ENCODE measurements around the gene PDS5B. TPM values are rescaled to one million over a fixed set of nuclear protein-coding genes. Genes with fewer than 3 reads are reported as not detected.
"Not testable (repeated sequence)": the region's sequence is repeated elsewhere in the genome, so short reads cannot be mapped to it uniquely, and the experiment has no call there.

Gene PDS5B
- total RNA-seq, 2 experiments from 2014 or later = 39.8 to 40.6 TPM

DNA sequence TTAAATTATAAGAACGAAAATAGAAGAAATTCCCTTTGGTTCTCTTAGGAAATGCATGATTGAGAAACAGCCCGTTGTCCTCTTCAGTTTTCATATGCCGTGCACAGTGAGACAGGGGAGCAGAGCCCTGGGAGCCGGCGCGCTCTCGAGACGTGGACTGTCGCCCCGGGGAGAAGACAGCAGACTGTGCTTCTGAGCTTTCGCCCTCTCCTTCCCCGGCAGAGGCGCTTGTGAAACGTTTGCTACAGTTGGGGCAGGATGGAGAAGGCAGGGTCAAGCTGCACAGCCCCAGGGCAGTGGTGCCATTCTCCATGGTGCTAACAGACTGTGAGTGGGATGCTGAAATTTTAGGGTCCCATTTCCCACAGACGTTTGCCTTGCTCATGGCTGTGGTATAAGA is 237.8 kb downstream of the PDS5B start:
- H3K4me3 Mint-ChIP-seq = no peak overlapping the region

DNA sequence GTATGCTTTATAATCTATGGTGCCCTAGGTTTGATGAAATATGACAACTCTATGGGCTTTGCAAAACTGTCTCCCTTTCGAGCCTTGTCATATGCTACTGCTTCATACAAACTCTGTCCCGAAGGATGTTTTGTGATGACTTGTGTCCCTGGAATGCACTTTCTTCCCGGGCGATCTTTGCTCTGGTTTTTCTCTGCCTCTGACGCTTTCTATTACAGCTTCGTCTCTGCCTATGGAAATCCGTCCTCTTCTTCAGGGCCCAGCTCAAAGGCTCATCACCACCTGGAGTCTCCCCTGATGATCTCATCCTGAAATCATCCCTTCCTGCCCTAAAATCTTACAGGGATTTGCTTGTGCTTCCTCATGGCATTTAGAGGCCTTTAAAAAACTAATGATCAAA is 238.4 kb downstream of the PDS5B start:
- no peaks in the 10 kb centered on the region for H3K36me3 Mint-ChIP-seq (ENCODE audit: low read depth)
- ChIA-PET POLR2A (no interaction called here), CTCF (no interaction called here)
- DNase-seq (no peak), ATAC-seq (ENCODE audit: poor library complexity) (no peak)
- Histone ChIP-seq H3K4me3 (ENCODE audit: low read length) (no peak overlapping the region), H3K4me1 (ENCODE audit: insufficient read depth, low read length) (no peaks in the 10 kb centered on the region), H3K27ac (ENCODE audit: low read depth in 1 of 2, low read length in 2 of 2) (no peak overlapping the region), H3K36me3 (ENCODE audit: insufficient read depth, low read length) (no peaks in the 10 kb centered on the region), H3K27me3 (ENCODE audit: control insufficient read depth in 1 of 2, insufficient read depth in 2 of 2, low read length in 2 of 2) (no peaks in the 10 kb centered on the region), H3K9me3 (ENCODE audit: control insufficient read depth in 1 of 2, insufficient read depth in 1 of 2, low read length in 2 of 2) (no peaks in the 10 kb centered on the region)
- H3K27ac Mint-ChIP-seq = no peak overlapping the region
- TF ChIP-seq, protein P1, sequence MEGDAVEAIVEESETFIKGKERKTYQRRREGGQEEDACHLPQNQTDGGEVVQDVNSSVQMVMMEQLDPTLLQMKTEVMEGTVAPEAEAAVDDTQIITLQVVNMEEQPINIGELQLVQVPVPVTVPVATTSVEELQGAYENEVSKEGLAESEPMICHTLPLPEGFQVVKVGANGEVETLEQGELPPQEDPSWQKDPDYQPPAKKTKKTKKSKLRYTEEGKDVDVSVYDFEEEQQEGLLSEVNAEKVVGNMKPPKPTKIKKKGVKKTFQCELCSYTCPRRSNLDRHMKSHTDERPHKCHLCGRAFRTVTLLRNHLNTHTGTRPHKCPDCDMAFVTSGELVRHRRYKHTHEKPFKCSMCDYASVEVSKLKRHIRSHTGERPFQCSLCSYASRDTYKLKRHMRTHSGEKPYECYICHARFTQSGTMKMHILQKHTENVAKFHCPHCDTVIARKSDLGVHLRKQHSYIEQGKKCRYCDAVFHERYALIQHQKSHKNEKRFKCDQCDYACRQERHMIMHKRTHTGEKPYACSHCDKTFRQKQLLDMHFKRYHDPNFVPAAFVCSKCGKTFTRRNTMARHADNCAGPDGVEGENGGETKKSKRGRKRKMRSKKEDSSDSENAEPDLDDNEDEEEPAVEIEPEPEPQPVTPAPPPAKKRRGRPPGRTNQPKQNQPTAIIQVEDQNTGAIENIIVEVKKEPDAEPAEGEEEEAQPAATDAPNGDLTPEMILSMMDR (IDR thresholded peaks at IDR 0.05) = no peak
- no peak overlapping the region for H3K4me3 Mint-ChIP-seq
- intact Hi-C loops (cut with DNase I, micrococcal nuclease) = no loop called here
- no peaks in the 10 kb centered on the region for H3K27me3 Mint-ChIP-seq
- no peaks in the 10 kb centered on the region for H3K4me1 Mint-ChIP-seq (ENCODE audit: low read depth)
- H3K9me3 Mint-ChIP-seq = no peaks in the 10 kb centered on the region

More for the DNA sequence above, 237.8 kb downstream of the PDS5B start:
- Histone ChIP-seq H3K4me1 (ENCODE audit: insufficient read depth, low read length) (no peaks in the 10 kb centered on the region), H3K36me3 (ENCODE audit: insufficient read depth, low read length) (no peaks in the 10 kb centered on the region), H3K9me3 (ENCODE audit: control insufficient read depth in 1 of 2, insufficient read depth in 1 of 2, low read length in 2 of 2) (no peaks in the 10 kb centered on the region), H3K4me3 (ENCODE audit: low read length) (no peak overlapping the region), H3K27me3 (ENCODE audit: control insufficient read depth in 1 of 2, insufficient read depth in 2 of 2, low read length in 2 of 2) (no peaks in the 10 kb centered on the region), H3K27ac (ENCODE audit: low read depth in 1 of 2, low read length in 2 of 2) (no peak overlapping the region)
- ATAC-seq (ENCODE audit: poor library complexity) (no peak), DNase-seq (no peak)
- CTCF ChIA-PET = no interaction called here
- Mint-ChIP-seq H3K27me3 (no peaks in the 10 kb centered on the region), H3K27ac (no peak overlapping the region), H3K9me3 (no peaks in the 10 kb centered on the region), H3K4me1 (ENCODE audit: low read depth) (no peaks in the 10 kb centered on the region), H3K36me3 (ENCODE audit: low read depth) (no peaks in the 10 kb centered on the region)
- POLR2A ChIA-PET = no interaction called here
- TF ChIP-seq, protein P1 (IDR thresholded peaks at IDR 0.05) = no peak
- intact Hi-C loops (cut with DNase I, micrococcal nuclease) = no loop called here

DNA sequence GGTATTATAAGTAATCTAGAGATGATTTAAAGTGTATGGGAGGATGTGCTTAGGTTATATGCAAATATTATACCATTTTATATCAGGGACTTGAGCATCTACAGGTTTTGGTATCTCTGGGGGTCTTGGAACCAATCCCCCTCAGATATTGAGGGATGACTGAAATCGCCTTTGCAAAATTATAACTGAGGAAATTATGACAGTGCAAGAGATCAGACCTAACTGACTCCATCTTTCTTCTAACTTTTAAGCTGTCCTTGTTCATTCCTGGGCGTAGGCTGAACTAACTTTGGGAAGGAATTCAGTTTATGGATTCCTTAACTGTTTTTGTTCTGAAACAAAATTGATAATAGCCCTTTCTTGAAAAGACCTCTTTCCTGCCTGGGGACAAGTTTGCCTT is 239.2 kb downstream of the PDS5B start:
- Histone ChIP-seq H3K27ac (ENCODE audit: low read depth in 1 of 2, low read length in 2 of 2) (no peak overlapping the region), H3K36me3 (ENCODE audit: insufficient read depth, low read length) (no peaks in the 10 kb centered on the region), H3K4me1 (ENCODE audit: insufficient read depth, low read length) (no peaks in the 10 kb centered on the region), H3K9me3 (ENCODE audit: control insufficient read depth in 1 of 2, insufficient read depth in 1 of 2, low read length in 2 of 2) (no peaks in the 10 kb centered on the region), H3K27me3 (ENCODE audit: control insufficient read depth in 1 of 2, insufficient read depth in 2 of 2, low read length in 2 of 2) (no peaks in the 10 kb centered on the region), H3K4me3 (ENCODE audit: low read length) (no peak overlapping the region)
- H3K4me1 Mint-ChIP-seq (ENCODE audit: low read depth) = no peaks in the 10 kb centered on the region
- intact Hi-C loops (cut with DNase I, micrococcal nuclease) = no loop called here
- CTCF ChIA-PET = no interaction called here
- no peaks in the 10 kb centered on the region for H3K36me3 Mint-ChIP-seq (ENCODE audit: low read depth)
- POLR2A ChIA-PET = no interaction called here
- TF ChIP-seq, protein P1 (IDR thresholded peaks at IDR 0.05) = no peak
- H3K27me3 Mint-ChIP-seq = no peaks in the 10 kb centered on the region
- no peaks in the 10 kb centered on the region for H3K9me3 Mint-ChIP-seq
- no peak for ATAC-seq (ENCODE audit: poor library complexity)
- no peak overlapping the region for H3K4me3 Mint-ChIP-seq
- no peak for DNase-seq
- H3K27ac Mint-ChIP-seq = no peak overlapping the region

DNA sequence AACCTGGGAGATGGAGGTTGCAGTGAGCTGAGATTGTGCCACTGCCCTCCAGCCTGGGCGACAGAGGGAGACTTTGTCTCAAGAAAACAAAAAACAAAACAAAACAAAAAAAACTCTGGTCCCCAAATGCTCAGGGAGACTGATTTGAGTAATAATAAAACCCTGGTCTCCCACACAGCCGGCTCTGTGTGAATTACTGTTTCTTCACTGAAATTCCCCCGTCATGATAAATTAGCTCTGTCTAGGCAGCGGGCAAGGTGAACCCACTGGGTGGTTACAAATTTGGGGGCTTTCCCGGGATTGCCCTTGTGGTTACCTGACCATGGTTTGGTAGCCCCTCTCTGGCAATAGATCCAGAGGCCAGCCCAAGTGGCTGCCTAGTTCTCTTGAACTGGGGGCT is 240.1 kb downstream of the PDS5B start:
- POLR2A ChIA-PET; H3K27me3 ChIP-seq (ENCODE audit: control insufficient read depth in 1 of 2, insufficient read depth in 2 of 2, low read length in 2 of 2); DNase-seq; H3K4me3 Mint-ChIP-seq; H3K36me3 ChIP-seq (ENCODE audit: insufficient read depth, low read length); H3K27ac Mint-ChIP-seq; H3K36me3 Mint-ChIP-seq (ENCODE audit: low read depth); CTCF ChIA-PET; intact Hi-C loops (cut with DNase I, micrococcal nuclease); H3K9me3 Mint-ChIP-seq; H3K27me3 Mint-ChIP-seq; H3K27ac ChIP-seq (ENCODE audit: low read depth in 1 of 2, low read length in 2 of 2); H3K4me1 ChIP-seq (ENCODE audit: insufficient read depth, low read length); H3K4me1 Mint-ChIP-seq (ENCODE audit: low read depth); ATAC-seq (ENCODE audit: poor library complexity); H3K9me3 ChIP-seq (ENCODE audit: control insufficient read depth in 1 of 2, insufficient read depth in 1 of 2, low read length in 2 of 2); H3K4me3 ChIP-seq (ENCODE audit: low read length): not testable (repeated sequence)

Other genes with a start within 250 kb of the PDS5B start
- 10 to 100 TPM; 47.5 to 50.5 TPM for gene N4BP2L1, start 158.3 kb upstream of the PDS5B start, total RNA-seq
- gene N4BP2L2, start 47.7 kb upstream of the PDS5B start, total RNA-seq = 100 to 1,000 TPM; 171 TPM

Measured in CD4-positive, alpha-beta T cell (primary cell).